NCI-H146 treated with DMSO at 0.1 percent for 48 hours (cell line): Measurements from ENCODE around the gene RAF1.

Experiments
- DNase-seq: peaks from one replicate; lab custom pipeline; 2025; ENCODE audit not compliant: unreplicated experiment; lab: John Stamatoyannopoulos, UW

RAF1 gene

DNA sequence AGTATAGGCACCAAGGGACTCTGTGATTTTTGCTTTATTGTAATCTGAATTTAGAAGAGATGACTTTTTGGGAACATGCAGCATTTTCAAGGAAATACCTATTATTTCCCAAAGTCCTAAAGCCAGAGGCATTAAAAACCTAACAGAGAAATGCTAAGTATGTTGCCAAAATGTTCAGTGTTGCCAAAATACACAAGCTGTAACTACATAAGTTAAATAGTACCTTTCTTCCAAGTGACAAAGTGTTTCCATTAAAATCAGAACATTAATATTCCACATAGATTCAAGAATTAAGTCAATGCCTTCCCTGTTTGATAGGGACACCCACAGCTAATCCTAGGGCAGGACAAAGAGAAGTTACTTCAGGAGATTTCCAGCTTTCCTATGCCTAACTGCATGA, 65.0 kb downstream of the RAF1 start:
- DNase-seq = no peak

- DNase-seq = no peak
Observed at GRCh38 chr3:12593473-12593872, 70.4 kb downstream of the RAF1 start.

- DNase-seq = no peak
Observed at GRCh38 chr3:12591997-12592715, 71.8 kb downstream of the RAF1 start.

DNA sequence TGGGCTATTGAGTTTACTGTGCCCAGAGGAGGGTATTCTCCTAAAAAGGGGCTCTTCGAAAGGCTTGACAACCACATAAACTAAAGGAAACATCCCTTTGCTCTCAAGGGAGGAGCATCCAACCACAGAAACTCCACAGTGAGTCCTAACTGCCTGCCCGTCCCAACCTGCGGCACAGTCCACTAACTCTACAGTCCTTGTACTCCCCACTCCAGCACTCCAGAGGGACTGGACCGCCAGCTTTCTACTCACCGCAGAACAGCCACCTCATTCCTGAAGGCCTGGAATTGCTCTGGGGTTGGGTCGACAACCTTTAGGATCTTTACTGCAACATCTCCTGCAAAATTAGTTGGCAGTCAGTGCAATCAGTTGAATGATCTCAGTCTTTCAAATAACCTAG, 72.5 kb downstream of the RAF1 start:
- DNase-seq = no peak

DNA sequence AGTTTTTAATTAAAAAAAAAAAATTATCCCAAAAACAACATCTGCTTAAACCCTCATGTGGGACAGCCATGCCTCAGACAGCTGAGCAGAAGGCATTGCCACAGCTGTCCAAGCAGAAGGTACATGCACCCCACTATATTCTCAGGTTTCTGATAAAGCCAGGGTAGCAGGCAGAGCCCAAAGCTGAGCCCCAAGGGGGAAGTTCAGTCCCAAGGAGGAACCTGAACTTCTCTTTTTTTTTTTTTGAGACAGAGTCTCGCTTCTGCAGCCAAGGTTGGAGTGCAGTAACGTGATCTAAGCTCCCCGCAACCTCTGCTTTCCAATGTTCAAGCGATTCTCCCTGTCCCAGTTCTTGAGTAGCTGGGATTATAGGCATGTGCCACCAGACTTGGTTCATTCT, 73.8 kb downstream of the RAF1 start:
- no peak for DNase-seq

DNA sequence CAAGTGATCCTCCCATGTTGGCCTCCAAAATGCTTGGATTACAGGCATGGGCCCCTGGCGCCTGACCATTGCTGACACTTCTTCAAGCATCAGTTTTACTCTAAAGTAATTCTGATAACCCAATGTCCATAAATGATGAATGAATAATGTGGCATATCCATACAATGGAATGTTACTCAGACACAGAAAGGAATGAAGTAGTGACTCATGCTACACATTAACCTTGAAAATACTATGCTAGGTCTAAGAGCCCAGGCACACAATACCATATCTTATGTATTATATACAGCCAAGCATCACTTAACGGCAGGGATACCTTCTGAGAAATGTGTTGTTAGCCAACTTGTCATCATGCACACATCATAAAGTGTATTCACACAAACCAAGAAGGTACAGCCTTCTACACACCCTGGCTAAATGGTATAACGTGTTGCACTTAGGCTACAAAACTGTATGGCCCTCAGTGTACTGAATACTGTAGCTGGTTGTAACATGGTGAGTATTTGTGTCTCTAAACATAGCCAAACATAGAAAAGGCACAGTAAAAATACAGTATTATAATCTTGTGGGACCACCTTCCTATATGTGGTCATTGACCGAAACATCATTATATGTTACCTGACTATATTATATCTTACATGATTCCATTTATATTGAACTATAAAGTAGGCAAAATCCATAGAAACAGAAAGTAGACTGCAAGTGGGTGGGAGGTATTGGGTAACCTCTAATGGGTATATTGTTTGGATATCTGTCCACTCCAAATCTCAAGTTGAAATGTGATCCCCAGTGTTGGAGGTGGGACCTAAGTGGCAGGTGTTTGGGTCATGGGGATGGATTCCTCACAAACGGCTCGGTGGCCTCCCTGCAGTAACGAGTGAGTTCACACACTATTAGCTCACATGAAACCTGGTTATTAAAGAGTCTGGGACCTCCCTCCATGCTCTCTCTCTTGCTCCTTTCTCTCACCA, 75.6 kb downstream of the RAF1 start:
- peak; percentile 7 for DNase-seq

- DNase-seq = no peak
Observed at GRCh38 chr3:12586403-12586802, 77.5 kb downstream of the RAF1 start.

DNA sequence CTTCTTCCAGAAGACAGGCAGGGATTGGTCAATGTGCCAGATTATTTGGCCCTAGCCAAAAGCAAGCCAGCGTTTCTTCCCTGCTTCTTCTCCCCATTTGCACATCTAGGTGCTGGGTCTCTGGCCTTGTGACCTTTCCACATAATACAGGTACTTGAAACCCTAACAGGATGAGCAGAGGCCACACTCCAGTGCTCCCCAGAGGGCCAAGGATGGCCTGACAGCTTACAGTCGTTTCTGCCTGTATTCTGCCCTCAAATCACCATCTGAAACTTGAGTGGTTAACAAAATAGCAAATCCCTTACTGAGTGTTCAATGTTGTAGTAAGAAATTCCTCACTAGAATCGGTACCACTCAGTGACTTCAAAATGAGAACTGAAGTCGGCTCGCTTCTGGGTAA, 77.9 kb downstream of the RAF1 start:
- DNase-seq = no peak

- no peak for DNase-seq
Observed at GRCh38 chr3:12585181-12585580, 78.7 kb downstream of the RAF1 start.

GRCh38 chr3:12584083-12584482, 79.8 kb downstream of the RAF1 start:
- no peak for DNase-seq

DNA sequence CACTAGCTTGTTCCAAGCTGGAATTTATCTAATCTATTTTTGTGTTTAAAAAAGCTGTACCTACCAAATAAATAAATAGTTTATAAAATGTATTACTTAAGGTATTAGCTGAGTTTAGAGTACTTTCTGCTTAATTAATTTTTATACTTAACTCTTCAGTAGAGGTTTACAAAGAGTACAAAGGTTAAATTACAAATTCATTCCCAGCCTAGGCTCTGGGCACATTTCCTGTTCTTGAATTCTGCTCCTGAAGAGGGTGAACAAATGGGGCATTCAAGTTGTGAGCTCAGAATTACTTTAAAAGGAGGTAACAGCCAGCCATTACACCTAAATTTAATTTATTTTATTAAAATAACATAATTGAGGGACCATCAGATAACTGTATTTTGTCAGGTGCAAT, 80.6 kb downstream of the RAF1 start:
- DNase-seq = no peak

GRCh38 chr3:12582730-12583129, 81.2 kb downstream of the RAF1 start:
- no peak for DNase-seq

DNA sequence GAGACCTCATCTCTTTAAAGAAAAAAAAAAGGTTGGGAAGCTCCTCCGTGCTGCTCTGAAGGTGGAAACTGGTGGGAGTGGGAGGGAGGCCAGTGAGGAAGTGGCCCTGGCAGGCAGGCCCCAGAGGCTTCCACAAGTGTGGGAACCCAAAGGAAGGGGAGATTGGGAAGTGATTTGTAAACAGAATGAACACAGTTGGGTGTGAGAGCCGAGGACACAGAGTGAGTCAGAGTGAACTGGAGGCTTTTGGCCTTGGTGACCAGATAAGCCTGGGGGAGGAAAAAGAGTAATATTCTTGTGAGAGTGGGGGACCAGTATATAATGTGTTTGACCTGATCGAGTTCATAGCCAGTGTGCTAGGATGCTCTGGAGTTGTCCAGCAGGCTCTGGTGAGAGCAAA, 84.0 kb downstream of the RAF1 start:
- no peak for DNase-seq

- DNase-seq = no peak
Observed at GRCh38 chr3:12579456-12579855, 84.5 kb downstream of the RAF1 start.

GRCh38 chr3:12578742-12579141, 85.2 kb downstream of the RAF1 start:
- no peak for DNase-seq

- no peak for DNase-seq
Observed at GRCh38 chr3:12577379-12577778, 86.5 kb downstream of the RAF1 start.

GRCh38 chr3:12574661-12575060, 89.3 kb downstream of the RAF1 start:
- DNase-seq = no peak

DNA sequence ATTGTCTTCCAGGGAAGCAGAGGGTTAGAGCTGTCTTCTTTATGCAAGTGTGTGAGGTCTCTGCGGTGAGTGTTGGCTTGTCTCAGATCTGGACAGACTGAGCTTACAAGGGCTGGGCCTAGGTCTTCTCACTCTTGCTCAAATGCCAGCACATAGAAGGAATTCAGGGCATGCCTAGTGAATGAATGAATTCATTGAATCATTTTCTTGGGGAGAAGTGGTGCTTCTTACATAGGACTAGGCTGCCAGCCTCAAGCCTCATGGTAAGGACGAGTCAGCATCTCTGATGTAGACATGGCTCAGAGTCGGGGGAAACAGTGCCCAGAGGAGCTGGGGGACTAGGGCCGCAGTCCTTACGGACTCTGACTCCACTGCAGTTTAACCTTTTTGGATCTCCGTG, 89.8 kb downstream of the RAF1 start:
- no peak for DNase-seq

DNA sequence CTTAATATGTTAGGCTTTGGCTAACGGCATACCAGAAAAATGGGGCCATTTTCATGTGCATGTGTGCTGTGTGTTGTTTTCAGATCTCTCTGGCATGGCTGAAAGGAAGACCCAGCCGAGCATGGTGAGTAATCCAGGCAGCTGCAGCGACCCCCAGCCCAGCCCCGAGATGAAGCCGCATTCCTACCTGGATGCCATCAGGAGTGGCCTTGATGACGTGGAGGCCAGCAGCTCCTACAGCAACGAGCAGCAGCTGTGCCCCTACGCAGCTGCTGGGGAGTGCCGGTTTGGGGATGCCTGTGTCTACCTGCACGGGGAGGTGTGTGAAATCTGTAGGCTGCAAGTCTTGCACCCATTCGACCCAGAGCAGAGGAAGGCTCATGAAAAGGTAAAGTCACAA, 91.9 kb downstream of the RAF1 start:
- no peak for DNase-seq

DNA sequence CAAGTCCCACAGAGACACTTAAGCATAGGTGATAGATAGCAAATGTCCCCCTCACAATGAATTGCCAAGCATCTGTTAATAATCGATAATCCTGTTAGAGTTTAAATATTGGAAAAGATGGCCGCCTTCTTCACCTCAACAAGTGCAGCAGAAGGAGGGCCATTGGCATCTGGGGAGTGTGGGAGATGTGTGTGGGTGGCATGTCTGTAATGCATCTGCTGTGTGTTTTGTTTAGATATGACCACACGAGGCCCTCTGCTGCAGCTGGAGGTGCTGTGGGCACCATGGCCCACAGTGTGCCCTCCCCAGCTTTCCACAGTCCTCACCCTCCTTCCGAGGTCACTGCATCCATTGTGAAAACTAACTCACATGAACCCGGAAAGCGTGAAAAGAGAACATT, 94.1 kb downstream of the RAF1 start:
- DNase-seq = no peak

DNA sequence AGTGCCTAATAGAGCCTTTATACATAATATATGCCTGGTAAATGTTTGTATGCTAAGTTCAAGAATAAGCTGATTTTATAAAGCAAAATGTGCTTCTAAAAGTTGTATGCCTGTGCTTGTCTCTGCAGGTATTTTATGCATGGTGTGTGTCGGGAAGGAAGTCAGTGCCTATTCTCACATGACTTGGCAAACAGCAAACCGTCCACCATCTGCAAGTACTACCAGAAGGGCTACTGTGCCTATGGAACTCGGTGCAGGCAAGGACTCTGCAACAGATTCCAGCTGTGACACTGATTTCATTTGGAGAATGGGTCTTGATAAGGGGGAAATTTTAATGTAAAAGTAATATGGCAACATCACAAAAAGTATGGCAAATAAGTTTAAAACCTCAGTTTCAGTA, 95.2 kb downstream of the RAF1 start:
- DNase-seq = no peak

GRCh38 chr3:12566976-12567375, 96.9 kb downstream of the RAF1 start:
- DNase-seq = no peak
